Neuronal stem cell (in vitro differentiated cells): ENCODE measurements around the gene UNC13D.
A peak's percentile ranks its signal among the peaks of the same experiment; 100 is the strongest.

Source experiments
- DNase-seq: peaks from one replicate; pipeline ENCODE4 v3.0.0-alpha.2; 2013; ENCODE audit warnings: low spot score
- H2AFZ ChIP-seq: one replicate; pipeline ENCODE4 v1.6.1; 2013; ENCODE audit warnings: mild to moderate bottlenecking, low read length, inconsistent platforms
- H2AK5ac ChIP-seq: 2 replicates; pipeline ENCODE4 v1.6.1; 2013; ENCODE audit warnings: low read depth, mild to moderate bottlenecking, inconsistent platforms, low read length, moderate library complexity, mixed read lengths
- H2BK120ac ChIP-seq: 2 replicates; pipeline ENCODE4 v1.6.1; 2013; ENCODE audit warnings: low read depth, mild to moderate bottlenecking, inconsistent platforms, low read length, moderate library complexity, mixed read lengths
- H2BK12ac ChIP-seq: one replicate; pipeline ENCODE4 v1.6.1; 2013; ENCODE audit warnings: low read length, inconsistent platforms
- H2BK15ac ChIP-seq: 2 replicates; pipeline ENCODE4 v1.6.1; 2013; ENCODE audit warnings: mild to moderate bottlenecking, low read length, inconsistent platforms, mixed read lengths
- H2BK5ac ChIP-seq: one replicate; pipeline ENCODE4 v1.6.1; 2013; ENCODE audit warnings: inconsistent platforms, mild to moderate bottlenecking, low read length, moderate library complexity
- H3K14ac ChIP-seq: one replicate; pipeline ENCODE4 v1.6.1; 2013; ENCODE audit warnings: low read length, inconsistent platforms
- H3K18ac ChIP-seq: 2 replicates; pipeline ENCODE4 v1.6.1; 2013; ENCODE audit warnings: low read length, inconsistent platforms
- H3K23ac ChIP-seq: 2 replicates; pipeline ENCODE4 v1.6.1; 2013; ENCODE audit warnings: low read depth, mild to moderate bottlenecking, mixed read lengths, low read length, inconsistent platforms; ENCODE audit not compliant: poor library complexity
- H3K27ac ChIP-seq: replicated peaks from 3 replicates; pipeline ENCODE4 v1.5.1; 2013; ENCODE audit warnings: low read length, inconsistent platforms
- H3K27me3 ChIP-seq, 3 experiments: 2 replicates each; pipeline ENCODE4 v1.6.1; 2013; ENCODE audit warnings: low read length in 3 of 3, mild to moderate bottlenecking in 2 of 3, inconsistent platforms in 1 of 3, low read depth in 1 of 3, mixed read lengths in 1 of 3, moderate library complexity in 1 of 3; ENCODE audit not compliant: control insufficient read depth in 3 of 3, insufficient read depth in 3 of 3
- H3K36me3 ChIP-seq, 2 donors: replicated peaks in 1 of 2; 2 replicates each; pipeline ENCODE4 v1.6.1; 2013; ENCODE audit warnings: low read length in 2 of 2; ENCODE audit not compliant: control insufficient read depth in 2 of 2, insufficient read depth in 2 of 2
- H3K4ac ChIP-seq: 2 replicates; pipeline ENCODE4 v1.6.1; 2013; ENCODE audit warnings: inconsistent platforms, mild to moderate bottlenecking, low read length, moderate library complexity
- H3K4me1 ChIP-seq, 2 donors: 1 replicate in 1 of 2; 2 replicates in 1 of 2; pipeline ENCODE4 v1.6.1; 2013; ENCODE audit warnings: low read length in 2 of 2, low read depth in 1 of 2; ENCODE audit not compliant: control insufficient read depth in 2 of 2, insufficient read depth in 1 of 2
- H3K4me2 ChIP-seq: one replicate; pipeline ENCODE4 v1.6.1; 2013; ENCODE audit warnings: mild to moderate bottlenecking, low read length, inconsistent platforms; ENCODE audit not compliant: insufficient read depth, poor library complexity, severe bottlenecking
- H3K4me3 ChIP-seq, 2 donors: 2 replicates each; pipeline ENCODE4 v1.5.1; 2013; ENCODE audit warnings: low read length in 2 of 2, mild to moderate bottlenecking in 2 of 2, inconsistent platforms in 1 of 2, moderate library complexity in 1 of 2
- H3K79me1 ChIP-seq: one replicate; pipeline ENCODE4 v1.6.1; 2013; ENCODE audit warnings: low read depth, mild to moderate bottlenecking, inconsistent platforms, low read length, moderate library complexity
- H3K9ac ChIP-seq: one replicate; pipeline ENCODE4 v1.6.1; 2013; ENCODE audit warnings: mild to moderate bottlenecking, low read depth, low read length, inconsistent platforms; ENCODE audit not compliant: poor library complexity
- H3K9me3 ChIP-seq, 2 donors: replicated peaks in 1 of 2; 2 replicates each; pipeline versions ENCODE3 to v1.6.1; 2013; ENCODE audit warnings: low read length in 2 of 2, mild to moderate bottlenecking in 2 of 2, inconsistent platforms in 1 of 2, low read depth in 1 of 2, mixed read lengths in 1 of 2, moderate library complexity in 1 of 2; ENCODE audit not compliant: control insufficient read depth in 2 of 2, insufficient read depth in 1 of 2
- H4K8ac ChIP-seq: one replicate; pipeline ENCODE4 v1.6.1; 2013; ENCODE audit warnings: low read depth, mild to moderate bottlenecking, inconsistent platforms, low read length, moderate library complexity
- H4K91ac ChIP-seq: one replicate; pipeline ENCODE4 v1.6.1; 2013; ENCODE audit warnings: low read length, low read depth, mild to moderate bottlenecking, inconsistent platforms; ENCODE audit not compliant: poor library complexity
- WGBS, 2 donors: extraction: QIAGEN DNeasy Blood & Tissue Kit; methylation state at CpG; one replicate each; pipeline ENCODE4 v1.1.7; 2013; ENCODE audit warnings: missing lambda C conversion rate in 2 of 2, mixed read lengths in 1 of 2; ENCODE audit not compliant: insufficient read length in 2 of 2, insufficient replicate concordance in 1 of 2; ENCODE audit errors: extremely low coverage in 2 of 2; 5-methylcytosine and 5-hydroxymethylcytosine counted together

The UNC13D gene

GRCh38 chr17:75817571-75817970, 26.6 kb downstream of the UNC13D start:
- Histone ChIP-seq H3K4me1 (peaks cover 0 to 5% of the 10 kb centered on the region in 2 donors), H2AK5ac (no peak overlapping the region), H2BK120ac (no peak overlapping the region), H3K79me1 (peaks cover 14% of the 10 kb centered on the region), H3K23ac (no peak overlapping the region), H3K36me3 (peaks cover 86 to 99% of the 10 kb centered on the region in 2 donors), H3K27me3 (no peaks in the 10 kb centered on the region), H3K9me3 (peaks cover 0 to 2% of the 10 kb centered on the region in 2 donors), H2AFZ (no peak overlapping the region), H3K4ac (no peak overlapping the region), H2BK15ac (no peak overlapping the region), H2BK12ac (no peak overlapping the region), H4K91ac (no peak overlapping the region), H3K4me3 (no peak overlapping the region), H3K27ac (no peak overlapping the region), H4K8ac (no peak overlapping the region), H3K4me2 (no peak overlapping the region), H3K9ac (no peak overlapping the region), H3K14ac (no peak overlapping the region), H3K18ac (no peak overlapping the region), H2BK5ac (no peak overlapping the region)
- no peak for DNase-seq
- WGBS, 2 donors: no CpG with 5 or more reads among the region's 6 CpGs

- Histone ChIP-seq H3K27ac (no peak overlapping the region), H2AFZ (no peak overlapping the region), H2BK15ac (no peak overlapping the region), H3K4me1 (peaks cover 0 to 5% of the 10 kb centered on the region in 2 donors), H3K27me3 (no peaks in the 10 kb centered on the region), H4K91ac (no peak overlapping the region), H3K18ac (no peak overlapping the region), H3K4ac (no peak overlapping the region), H2AK5ac (no peak overlapping the region), H4K8ac (no peak overlapping the region), H3K9me3 (peaks cover 0 to 2% of the 10 kb centered on the region in 2 donors), H3K4me2 (no peak overlapping the region), H3K23ac (no peak overlapping the region), H3K14ac (no peak overlapping the region), H2BK120ac (no peak overlapping the region), H2BK12ac (no peak overlapping the region), H3K4me3 (no peak overlapping the region), H3K9ac (peak overlapping the region; percentile 24), H3K79me1 (peaks cover 16% of the 10 kb centered on the region), H2BK5ac (no peak overlapping the region), H3K36me3 (peaks cover 87 to 99% of the 10 kb centered on the region in 2 donors)
- WGBS, 2 donors: no CpG with 5 or more reads among the region's 9 CpGs
- DNase-seq: no peak
These were observed 27.5 kb downstream of the UNC13D start for GRCh38 chr17:75816693-75817092.

GRCh38 chr17:75815399-75815798, 28.8 kb downstream of the UNC13D start:
- Histone ChIP-seq H3K36me3 (peaks cover 79 to 97% of the 10 kb centered on the region in 2 donors), H2AK5ac (no peak overlapping the region)

GRCh38 chr17:75814900-75815373, 29.3 kb downstream of the UNC13D start:
- H3K18ac ChIP-seq: no peak overlapping the region
- H3K27ac ChIP-seq: no peak overlapping the region
- peaks cover 0 to 2% of the 10 kb centered on the region in 2 donors for H3K9me3 ChIP-seq
- H3K4ac ChIP-seq: no peak overlapping the region
- H3K27me3 ChIP-seq: no peaks in the 10 kb centered on the region
- H3K4me1 ChIP-seq: peaks cover 0 to 5% of the 10 kb centered on the region in 2 donors
- no peak overlapping the region for H2AK5ac ChIP-seq
- peak overlapping the region; percentile 6 for H2BK12ac ChIP-seq
- no peak overlapping the region for H3K4me2 ChIP-seq
- no peak overlapping the region for H2BK120ac ChIP-seq
- no peak for DNase-seq
- H3K14ac ChIP-seq: peak overlapping the region; percentile 32
- H4K91ac ChIP-seq: no peak overlapping the region
- no peak overlapping the region for H2AFZ ChIP-seq
- H3K79me1 ChIP-seq: peaks cover 19% of the 10 kb centered on the region
- peak overlapping the region; percentile 77 for H3K23ac ChIP-seq
- H2BK5ac ChIP-seq: peak overlapping the region; percentile 54
- peak overlapping the region; percentile 78 for H4K8ac ChIP-seq
- H3K9ac ChIP-seq: peak overlapping the region; percentile 18
- no peak overlapping the region for H2BK15ac ChIP-seq
- no CpG with 5 or more reads among the region's 13 CpGs for WGBS, 2 donors
- H3K4me3 ChIP-seq: peak overlapping the region in 1 of 2 donors; percentile 18
- peaks cover 78 to 97% of the 10 kb centered on the region in 2 donors for H3K36me3 ChIP-seq

More at GRCh38 chr17:75815399-75815798, 28.8 kb downstream of the UNC13D start:
- Histone ChIP-seq H3K27ac (no peak overlapping the region), H3K27me3 (no peaks in the 10 kb centered on the region), H2AFZ (no peak overlapping the region), H3K4me3 (peak overlapping the region in 1 of 2 donors; percentile 18), H2BK120ac (no peak overlapping the region), H2BK5ac (no peak overlapping the region), H4K8ac (peak overlapping the region; percentile 78), H3K9ac (no peak overlapping the region), H3K79me1 (peaks cover 19% of the 10 kb centered on the region), H3K23ac (no peak overlapping the region), H2BK15ac (no peak overlapping the region), H3K9me3 (peaks cover 0 to 2% of the 10 kb centered on the region in 2 donors), H3K4me1 (peaks cover 0 to 5% of the 10 kb centered on the region in 2 donors), H3K14ac (peak overlapping the region; percentile 32), H4K91ac (no peak overlapping the region), H2BK12ac (peak overlapping the region; percentile 6), H3K4me2 (no peak overlapping the region), H3K18ac (no peak overlapping the region), H3K4ac (no peak overlapping the region)
- no peak for DNase-seq
- WGBS, 2 donors: no CpG with 5 or more reads among the region's 3 CpGs
